Karpas-422 (cell line): ENCODE data around the gene KCNJ16. TPM values are rescaled to one million over a fixed set of nuclear protein-coding genes. Genes with fewer than 3 reads are reported as not detected.

Experiments used
- DNase-seq: peaks from one replicate; pipeline ENCODE4 v3.0.0-alpha.2; 2015
- H2AFZ ChIP-seq: fragments of 200-600 bp; sonication (generic); 2 replicates; pipeline ENCODE4 v1.6.1; 2014; ENCODE audit warnings: antibody characterized with exemption, low read length, mixed read lengths
- H3K27ac ChIP-seq: fragments of 200-600 bp; sonication (generic); 2 replicates; pipeline ENCODE4 v1.5.1; 2014; ENCODE audit warnings: mild to moderate bottlenecking, low read length, moderate library complexity
- H3K27me3 ChIP-seq: fragments of 200-600 bp; sonication (generic); 2 replicates; pipeline ENCODE4 v1.6.1; 2014; ENCODE audit warnings: low read length, mixed read lengths
- H3K36me3 ChIP-seq: fragments of 200-600 bp; sonication (generic); 2 replicates; pipeline ENCODE4 v1.6.1; 2014; ENCODE audit warnings: low read length, mixed read lengths; ENCODE audit not compliant: insufficient read depth
- H3K4me1 ChIP-seq: fragments of 200-600 bp; sonication (generic); 2 replicates; pipeline ENCODE4 v1.6.1; 2014; ENCODE audit warnings: mild to moderate bottlenecking, low read length, mixed read lengths
- H3K4me2 ChIP-seq: fragments of 200-600 bp; sonication (generic); 2 replicates; pipeline ENCODE4 v1.6.1; 2014; ENCODE audit warnings: low read length, low read depth, mild to moderate bottlenecking; ENCODE audit not compliant: poor library complexity, severe bottlenecking
- H3K4me3 ChIP-seq: fragments of 200-600 bp; sonication (generic); 2 replicates; pipeline ENCODE4 v1.5.1; 2014; ENCODE audit warnings: mild to moderate bottlenecking, antibody characterized with exemption, low read length, mixed read lengths
- H3K79me2 ChIP-seq: fragments of 200-600 bp; sonication (generic); 2 replicates; pipeline ENCODE4 v1.6.1; 2014; ENCODE audit warnings: mild to moderate bottlenecking, low read length, mixed read lengths
- H3K9ac ChIP-seq: fragments of 200-600 bp; sonication (generic); 2 replicates; pipeline ENCODE4 v1.6.0; 2014; ENCODE audit warnings: low read length
- H3K9me2 ChIP-seq: fragments of 200-600 bp; sonication (generic), shearing (Covaris generic); replicated peaks from 2 replicates; pipeline ENCODE4 v1.6.0; 2014; ENCODE audit warnings: mild to moderate bottlenecking, low read length, moderate library complexity; ENCODE audit not compliant: insufficient read depth
- H3K9me3 ChIP-seq: fragments of 300-700, 200-600 bp; sonication (generic); 2 replicates; pipeline ENCODE4 v1.6.1; 2014; ENCODE audit warnings: low read length, mixed read lengths
- H4K20me1 ChIP-seq: fragments of 200-600 bp; sonication (generic); 2 replicates; pipeline ENCODE4 v1.6.1; 2014; ENCODE audit warnings: mild to moderate bottlenecking, antibody characterized with exemption, low read length, low read depth; ENCODE audit not compliant: insufficient read depth
- total RNA-seq: library from RNA; depleted of rRNA; stranded (reverse); fragments of >200 nt; shearing (Covaris generic); gene quantifications from 2 replicates; pipeline ENCODE4 v1.2.3, GENCODE V29; 2014; ENCODE audit warnings: low replicate concordance

Gene KCNJ16
- total RNA-seq, 1 experiment from 2014 or later: not detected

DNA sequence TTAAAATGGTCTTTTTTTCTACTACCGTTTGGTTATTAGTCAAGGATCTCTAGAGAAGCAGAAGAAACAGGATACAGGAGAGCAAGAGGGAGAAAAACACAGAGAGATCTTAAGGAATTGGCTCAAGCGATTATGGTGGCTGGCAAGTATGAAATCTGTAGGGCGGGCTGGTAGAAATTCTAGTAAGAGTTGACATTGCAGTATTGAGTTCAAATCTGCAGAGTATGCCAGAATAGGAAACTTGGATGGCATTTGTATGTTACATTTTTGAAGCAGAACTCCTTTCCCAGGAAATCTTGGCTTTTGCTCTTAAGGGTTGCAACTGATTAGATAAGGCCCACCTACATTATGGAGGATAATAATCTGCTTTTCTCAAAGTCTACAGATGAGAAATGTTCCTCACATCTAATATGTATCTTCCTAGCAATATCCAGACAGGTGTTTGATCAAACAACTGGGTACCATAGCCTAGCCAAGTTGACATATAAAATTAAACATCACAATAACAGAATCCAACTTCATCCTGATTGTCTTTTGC lies 4.0 kb downstream of the KCNJ16 start:
- no peak for DNase-seq
- H3K4me1 ChIP-seq: peaks cover 14% of the 10 kb centered on the region
- no peak overlapping the region for H3K27ac ChIP-seq
- no peak overlapping the region for H3K9ac ChIP-seq
- H3K4me2 ChIP-seq: no peak overlapping the region
- no peaks in the 10 kb centered on the region for H4K20me1 ChIP-seq
- no peaks in the 10 kb centered on the region for H3K9me2 ChIP-seq
- no peaks in the 10 kb centered on the region for H3K36me3 ChIP-seq
- H3K27me3 ChIP-seq: no peaks in the 10 kb centered on the region; the same call in 1 of the 2 replicates
- H2AFZ ChIP-seq: no peak overlapping the region
- H3K4me3 ChIP-seq: no peak overlapping the region
- no peaks in the 10 kb centered on the region for H3K9me3 ChIP-seq
- H3K79me2 ChIP-seq: no peaks in the 10 kb centered on the region

- Histone ChIP-seq H3K4me2 (peak overlapping the region; percentile 15), H3K79me2 (no peaks in the 10 kb centered on the region)
Observed at GRCh38 chr17:70080541-70081347, 5.7 kb downstream of the KCNJ16 start.

GRCh38 chr17:70081885-70082284 lies 6.9 kb downstream of the KCNJ16 start:
- H3K4me1 ChIP-seq: peaks cover 14% of the 10 kb centered on the region
- H3K27me3 ChIP-seq: no peaks in the 10 kb centered on the region
- no peaks in the 10 kb centered on the region for H3K79me2 ChIP-seq
- H3K9me2 ChIP-seq: no peaks in the 10 kb centered on the region
- no peaks in the 10 kb centered on the region for H3K36me3 ChIP-seq
- DNase-seq: no peak
- H4K20me1 ChIP-seq: no peaks in the 10 kb centered on the region
- H3K9me3 ChIP-seq: no peaks in the 10 kb centered on the region
- H3K27ac ChIP-seq: no peak overlapping the region
- no peak overlapping the region for H3K9ac ChIP-seq
- no peak overlapping the region for H2AFZ ChIP-seq
- H3K4me2 ChIP-seq: no peak overlapping the region
- H3K4me3 ChIP-seq: no peak overlapping the region

More at GRCh38 chr17:70080541-70081347, 5.7 kb downstream of the KCNJ16 start:
- no peak overlapping the region for H3K9ac ChIP-seq
- no peak overlapping the region for H3K27ac ChIP-seq
- no peaks in the 10 kb centered on the region for H4K20me1 ChIP-seq
- H3K9me3 ChIP-seq: no peaks in the 10 kb centered on the region
- H3K4me1 ChIP-seq: peaks cover 14% of the 10 kb centered on the region
- H3K4me3 ChIP-seq: no peak overlapping the region
- no peaks in the 10 kb centered on the region for H3K27me3 ChIP-seq
- no peaks in the 10 kb centered on the region for H3K9me2 ChIP-seq
- no peaks in the 10 kb centered on the region for H3K36me3 ChIP-seq
- H2AFZ ChIP-seq: 0 out of 2 replicates have a peak overlapping the region, but pooled peaks have one; percentile 20
- DNase-seq: no peak

GRCh38 chr17:70084476-70084875 lies 9.5 kb downstream of the KCNJ16 start:
- H3K27me3 ChIP-seq: no peaks in the 10 kb centered on the region
- H3K9ac ChIP-seq: no peak overlapping the region
- no peaks in the 10 kb centered on the region for H3K9me3 ChIP-seq
- H2AFZ ChIP-seq: no peak overlapping the region
- H3K4me1 ChIP-seq: peaks cover 10% of the 10 kb centered on the region
- H3K4me2 ChIP-seq: no peak overlapping the region
- H3K36me3 ChIP-seq: no peaks in the 10 kb centered on the region
- DNase-seq: no peak
- H3K4me3 ChIP-seq: no peak overlapping the region
- H3K9me2 ChIP-seq: no peaks in the 10 kb centered on the region
- H3K27ac ChIP-seq: no peak overlapping the region
- no peaks in the 10 kb centered on the region for H3K79me2 ChIP-seq
- H4K20me1 ChIP-seq: no peaks in the 10 kb centered on the region

DNA sequence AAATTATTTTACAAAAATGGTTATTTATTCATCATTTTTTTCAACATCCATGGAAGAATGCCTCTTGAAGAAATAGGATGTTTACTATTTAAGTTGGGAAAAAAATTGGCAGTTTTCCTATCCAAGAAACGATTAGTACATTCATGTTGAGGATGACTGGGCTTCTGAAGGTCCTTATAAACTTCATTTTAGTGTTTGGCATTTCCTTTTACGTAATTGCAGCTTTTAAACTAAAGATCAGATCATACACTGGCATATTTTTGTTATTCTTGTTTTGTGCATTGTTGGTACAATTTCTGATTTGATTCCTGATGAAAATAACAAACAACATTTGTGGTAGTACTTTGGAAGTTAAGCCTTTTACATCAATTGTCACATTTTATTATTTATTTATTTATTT lies 11.5 kb downstream of the KCNJ16 start:
- no peak for DNase-seq
- H3K27me3 ChIP-seq: no peaks in the 10 kb centered on the region

DNA sequence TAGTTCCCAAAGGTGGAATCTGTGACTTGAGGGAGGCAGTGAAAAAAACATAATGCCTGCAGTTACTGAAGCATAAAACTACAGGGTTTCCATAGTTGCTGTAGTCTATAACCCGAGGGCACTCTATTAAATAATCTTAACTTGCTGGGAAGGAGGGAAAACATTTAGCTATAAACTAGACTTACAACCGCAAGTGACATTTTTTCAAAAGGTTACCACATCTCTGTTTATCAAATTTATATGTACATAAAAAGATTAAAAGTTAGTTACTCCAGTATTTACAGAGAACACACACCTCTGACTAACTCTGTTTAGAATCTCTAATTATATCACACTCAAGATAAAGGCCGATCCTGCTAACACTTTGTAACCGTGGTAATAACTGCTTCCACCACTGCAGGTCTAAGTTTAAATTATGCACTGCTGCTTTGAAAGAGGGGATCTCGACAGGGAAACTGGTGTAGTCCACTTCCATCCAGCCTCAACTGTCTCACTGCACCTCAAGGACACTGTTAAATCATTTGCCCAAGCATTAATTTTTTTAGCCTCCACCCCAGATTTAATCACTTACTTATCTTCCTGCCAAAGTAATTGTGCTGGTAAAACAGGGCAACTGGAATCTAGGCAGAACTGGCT lies 14.6 kb downstream of the KCNJ16 start:
- Histone ChIP-seq H3K36me3 (no peaks in the 10 kb centered on the region), H3K4me2 (no peak overlapping the region), H3K27ac (no peak overlapping the region), H3K27me3 (no peaks in the 10 kb centered on the region), H4K20me1 (no peaks in the 10 kb centered on the region), H3K4me1 (no peaks in the 10 kb centered on the region), H3K9me2 (peaks cover 3% of the 10 kb centered on the region; the same call in 1 of the 2 replicates), H3K9me3 (no peaks in the 10 kb centered on the region), H3K9ac (no peak overlapping the region), H3K79me2 (no peaks in the 10 kb centered on the region), H3K4me3 (no peak overlapping the region), H2AFZ (no peak overlapping the region)
- no peak for DNase-seq

More for the DNA sequence above, 11.5 kb downstream of the KCNJ16 start:
- Histone ChIP-seq H3K79me2 (no peaks in the 10 kb centered on the region), H3K4me1 (peaks cover 1% of the 10 kb centered on the region), H3K9ac (no peak overlapping the region), H3K27ac (no peak overlapping the region), H3K9me2 (no peaks in the 10 kb centered on the region), H3K4me2 (no peak overlapping the region), H2AFZ (no peak overlapping the region), H3K9me3 (no peaks in the 10 kb centered on the region), H4K20me1 (no peaks in the 10 kb centered on the region), H3K36me3 (no peaks in the 10 kb centered on the region), H3K4me3 (no peak overlapping the region)

GRCh38 chr17:70091005-70091568 lies 16.1 kb downstream of the KCNJ16 start:
- no peak for DNase-seq
- H3K9me3 ChIP-seq: no peaks in the 10 kb centered on the region
- no peak overlapping the region for H3K9ac ChIP-seq
- H3K9me2 ChIP-seq: peaks cover 3% of the 10 kb centered on the region; the same call in 1 of the 2 replicates
- no peak overlapping the region for H3K27ac ChIP-seq
- no peaks in the 10 kb centered on the region for H4K20me1 ChIP-seq
- H3K4me1 ChIP-seq: no peaks in the 10 kb centered on the region
- no peak overlapping the region for H2AFZ ChIP-seq
- H3K79me2 ChIP-seq: no peaks in the 10 kb centered on the region
- H3K36me3 ChIP-seq: no peaks in the 10 kb centered on the region
- H3K27me3 ChIP-seq: no peaks in the 10 kb centered on the region
- H3K4me3 ChIP-seq: no peak overlapping the region
- no peak overlapping the region for H3K4me2 ChIP-seq

- Histone ChIP-seq H4K20me1 (no peaks in the 10 kb centered on the region), H3K27ac (no peak overlapping the region), H3K4me3 (no peak overlapping the region), H3K9me3 (no peaks in the 10 kb centered on the region), H3K9me2 (peaks cover 3% of the 10 kb centered on the region; the same call in 1 of the 2 replicates), H2AFZ (no peak overlapping the region), H3K9ac (no peak overlapping the region), H3K27me3 (no peaks in the 10 kb centered on the region), H3K79me2 (no peaks in the 10 kb centered on the region), H3K4me2 (no peak overlapping the region), H3K36me3 (no peaks in the 10 kb centered on the region), H3K4me1 (no peaks in the 10 kb centered on the region)
- no peak for DNase-seq
Observed at GRCh38 chr17:70091696-70092095, 16.7 kb downstream of the KCNJ16 start.
